Measurements from ENCODE around the gene PCNX2. TPM values are rescaled to one million over a fixed set of nuclear protein-coding genes. Genes with fewer than 3 reads are reported as not detected.

PCNX2 gene
- total and polyA plus RNA-seq, 2 of the 8 experiments (the other 6 are each of a cell fraction or from before 2014, with no cell fraction given): 46.1 to 57.6 TPM

DNA sequence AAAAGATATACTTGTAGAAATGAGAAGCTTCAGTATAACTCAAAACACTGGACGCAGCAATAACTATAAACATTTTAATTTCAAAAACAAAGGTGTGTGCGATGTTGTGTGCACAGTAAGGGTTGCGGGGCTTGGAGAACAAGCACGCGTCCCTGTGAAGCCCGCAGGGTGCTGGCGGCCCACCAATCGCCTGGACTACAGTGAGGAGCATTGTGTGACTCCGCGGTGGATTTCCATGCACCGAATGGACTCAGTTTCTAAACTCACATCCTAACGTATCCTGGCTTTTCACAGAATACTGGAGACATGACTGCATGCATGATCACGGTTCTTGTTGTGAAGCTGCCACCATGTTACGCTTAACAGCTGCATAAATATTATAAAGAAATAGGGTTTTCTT is 312.1 kb downstream of the PCNX2 start:
- 92% methylated on average over 14 of the region's 14 CpGs; no CpG with 5 or more reads in 1 of the 2 experiments for WGBS, 2 experiments (ENCODE audit: extremely low coverage in 1 of 2, insufficient coverage in 1 of 2, insufficient read length in 1 of 2, insufficient replicate concordance in 2 of 2, low coverage in 1 of 2, low lambda C conversion rate in 2 of 2, missing lambda C conversion rate in 1 of 2)
- Histone ChIP-seq H4K91ac (replicated peaks; ENCODE audit: insufficient read length, low read length) (no peak overlapping the region), H3K9me3 (ENCODE audit: insufficient read depth in 2 of 2, low read depth in 1 of 2, low read length in 1 of 2) (no peaks in the 10 kb centered on the region), H3K27ac (ENCODE audit: low read depth, low read length) (no peak overlapping the region), H4K8ac (ENCODE audit: extremely low read depth, insufficient read depth, low read length) (no peak overlapping the region), H3K4me1 (replicated peaks in 1 of 4; ENCODE audit: control insufficient read depth in 3 of 4, insufficient read depth in 4 of 4, low read length in 3 of 4) (no peaks in the 10 kb centered on the region), H3K23me2 (ENCODE audit: low read depth, low read length) (no peaks in the 10 kb centered on the region), H3K18ac (ENCODE audit: extremely low read depth, low read length) (no peak overlapping the region), H4K5ac (ENCODE audit: insufficient read length, low read depth, low read length) (no peak overlapping the region), H4K20me1 (replicated peaks in 1 of 2; ENCODE audit: control insufficient read depth in 1 of 2, insufficient read depth in 2 of 2, low read length in 2 of 2) (peaks cover 0 to 3% of the 10 kb centered on the region in 2 experiments), H2AFZ (ENCODE audit: low read length) (no peak overlapping the region), H2BK5ac (ENCODE audit: low read depth, low read length) (no peak overlapping the region), H3K79me2 (ENCODE audit: control insufficient read depth in 1 of 2, insufficient read depth in 2 of 2, low read length in 2 of 2) (no peaks in the 10 kb centered on the region), H3K79me1 (ENCODE audit: low read depth, low read length) (no peaks in the 10 kb centered on the region; the same call in 1 of the 2 replicates), H3K36me3 (ENCODE audit: control insufficient read depth in 2 of 4, insufficient read depth in 4 of 4, low read length in 3 of 4) (peaks cover 0 to 7% (median 5%) of the 10 kb centered on the region in 4 experiments; a peak in 6 of 8 replicates), H3K4me2 (ENCODE audit: insufficient read depth in 1 of 2, low read depth in 2 of 2, low read length in 2 of 2) (no peak overlapping the region), H2BK20ac (ENCODE audit: low read length) (no peak overlapping the region), H2BK120ac (replicated peaks; ENCODE audit: low read depth, low read length) (no peak overlapping the region), H3K23ac (ENCODE audit: insufficient read length) (no peak overlapping the region), H2BK12ac (ENCODE audit: low read depth, low read length) (no peak overlapping the region), H2AK5ac (ENCODE audit: low read depth, low read length) (no peak overlapping the region), H3K14ac (ENCODE audit: insufficient read length) (no peak overlapping the region), H3K56ac (replicated peaks; ENCODE audit: insufficient read length, low read depth, low read length) (no peak overlapping the region), H3K4ac (replicated peaks; ENCODE audit: insufficient read length, low read depth, low read length) (no peak overlapping the region), H3K27me3 (replicated peaks in 1 of 4; ENCODE audit: control insufficient read depth in 3 of 4, extremely low read depth in 1 of 4, insufficient read depth in 3 of 4, low read length in 3 of 4) (no peaks in the 10 kb centered on the region), H3K9ac (replicated peaks in 1 of 4; ENCODE audit: extremely low read depth in 1 of 4, low read depth in 3 of 4, low read length in 3 of 4) (no peak overlapping the region), H3K4me3 (ENCODE audit: extremely low read depth in 1 of 4, insufficient read depth in 2 of 4, low read depth in 3 of 4, low read length in 4 of 4) (no peak overlapping the region), H2BK15ac (ENCODE audit: low read length) (no peak overlapping the region)
- DNase-seq (ENCODE audit: low read depth in 1 of 2, low spot score in 2 of 2) (no peak), FAIRE-seq (no peak)
- TF ChIP-seq SIRT6 (IDR thresholded peaks at IDR 0.05; ENCODE audit: low read length): no peak
- TF ChIP-seq RXRA (IDR thresholded peaks at IDR 0.05; ENCODE audit: insufficient read depth, low read depth, low read length): no peak
- no peak for TF ChIP-seq NANOG (IDR thresholded peaks at IDR 0.05; ENCODE audit: insufficient read depth, low read depth, low read length, poor library complexity, severe bottlenecking)
- no peak for TF ChIP-seq RNF2 (IDR thresholded peaks at IDR 0.05; ENCODE audit: borderline replicate concordance, low read depth, low read length, missing control alignments, poor library complexity, severe bottlenecking)
- TF ChIP-seq PHF8 (conservative IDR thresholded peaks at IDR 0.05; ENCODE audit: low read depth, low read length): no peak
- ChIA-PET POLR2A (ENCODE audit: partially characterized antibody) (no interaction called here), CTCF (ENCODE audit: partially characterized antibody) (interaction anchor here (0.9 to 1.5 kb wide), 3 partner anchors 14 to 41 kb away, joined by 3 to 4 read pairs (median 3); no protein-coding TSS in a partner anchor)
